B cell (primary cell): ENCODE measurements around the gene SOX8. TPM values are rescaled to one million over a fixed set of nuclear protein-coding genes. Genes with fewer than 3 reads are reported as not detected.

ENCODE experiments used
- ATAC-seq: fragments of 200-7000 bp; cut with Tn5 transposase; one replicate; pipeline ENCODE4 v1.10.0; 2021; ENCODE audit warnings: low read depth, mild to moderate bottlenecking, moderate number of reproducible peaks, moderate library complexity
- CTCF ChIA-PET: fragments of 350-600 bp; sonication (Branson Sonifier 250); formaldehyde crosslinking; loops from one replicate; lab custom pipeline; 2021; ENCODE audit warnings: antibody characterized with exemption, inconsistent platforms; lab: Charles Lee
- POLR2A ChIA-PET: fragments of 350-600 bp; sonication (Branson Sonifier 250); formaldehyde crosslinking; loops from one replicate; lab custom pipeline; 2021; ENCODE audit warnings: antibody characterized with exemption; lab: Charles Lee
- DNase-seq: peaks from one replicate; pipeline ENCODE4 v3.0.0; 2013
- H2AFZ ChIP-seq: 2 replicates; pipeline ENCODE4 v1.6.1; 2012; ENCODE audit warnings: mild to moderate bottlenecking, low read depth, low read length; ENCODE audit not compliant: insufficient read depth, poor library complexity, severe bottlenecking
- H3K27ac ChIP-seq, 2 donors: 1 replicate in 1 of 2; 2 replicates in 1 of 2; pipeline ENCODE4 v1.5.1; 2012 to 2013; ENCODE audit warnings: low read length in 2 of 2, mild to moderate bottlenecking in 2 of 2, moderate library complexity in 1 of 2
- H3K27me3 ChIP-seq, 4 experiments: fragments of 200-600 bp in 1 of 4; sonication (generic) in 1 of 4; replicated peaks in 1 of 4; 1 replicate in 2 of 4; 2 replicates in 2 of 4; pipeline versions ENCODE4 v1.6.1 to v1.7.0; 2013 to 2016; ENCODE audit warnings: low read length in 3 of 4, mild to moderate bottlenecking in 2 of 4, mixed read lengths in 1 of 4, moderate library complexity in 1 of 4; ENCODE audit not compliant: insufficient read depth in 4 of 4, control insufficient read depth in 3 of 4; ENCODE audit errors: control extremely low read depth in 1 of 4
- H3K36me3 ChIP-seq, 2 experiments: replicated peaks in 1 of 2; 1 replicate in 1 of 2; 2 replicates in 1 of 2; pipeline versions ENCODE4 v1.6.1 to v1.7.1; 2013; ENCODE audit warnings: low read length in 1 of 2; ENCODE audit not compliant: insufficient read depth in 2 of 2, control insufficient read depth in 1 of 2; ENCODE audit errors: control extremely low read depth in 1 of 2, extremely low read depth in 1 of 2
- H3K4me1 ChIP-seq, 2 donors: fragments of 200-600 bp in 1 of 2; sonication (generic) in 1 of 2; 1 replicate in 1 of 2; 2 replicates in 1 of 2; pipeline versions ENCODE4 v1.5.1 to v1.6.1; 2013 to 2017; ENCODE audit warnings: low read length in 2 of 2; ENCODE audit not compliant: control insufficient read depth in 2 of 2, insufficient read depth in 2 of 2
- H3K4me2 ChIP-seq: replicated peaks from 2 replicates; pipeline ENCODE3; 2012; ENCODE audit warnings: mild to moderate bottlenecking, low read depth, low read length; ENCODE audit not compliant: poor library complexity, severe bottlenecking
- H3K4me3 ChIP-seq, 5 experiments: fragments of 200-600 bp in 1 of 5; sonication (generic) in 1 of 5; 1 replicate in 3 of 5; 2 replicates in 2 of 5; pipeline versions ENCODE4 v1.5.1 to v1.7.0; 2011 to 2016; ENCODE audit warnings: low read length in 4 of 5, mild to moderate bottlenecking in 4 of 5, low read depth in 2 of 5, control low read depth in 1 of 5, moderate library complexity in 1 of 5; ENCODE audit not compliant: insufficient read depth in 1 of 5; ENCODE audit errors: control extremely low read depth in 1 of 5, extremely low read depth in 1 of 5
- H3K79me2 ChIP-seq: fragments of 200-600 bp; sonication (generic); one replicate; pipeline ENCODE4 v1.6.0; 2016; ENCODE audit warnings: low read length; ENCODE audit not compliant: control insufficient read depth, insufficient read depth
- H3K9ac ChIP-seq: fragments of 200-600 bp; sonication (generic); 2 replicates; pipeline ENCODE4 v1.6.1; 2017; ENCODE audit warnings: mild to moderate bottlenecking, low read length, moderate library complexity
- H3K9me3 ChIP-seq, 3 donors: one replicate each; pipeline versions ENCODE4 v1.6.1 to v1.7.1; 2013; ENCODE audit warnings: low read length in 2 of 3; ENCODE audit not compliant: control insufficient read depth in 2 of 3, insufficient read depth in 1 of 3; ENCODE audit errors: control extremely low read depth in 1 of 3
- H4K20me1 ChIP-seq: 2 replicates; pipeline ENCODE4 v1.6.0; 2012; ENCODE audit warnings: mild to moderate bottlenecking, low read length; ENCODE audit not compliant: insufficient read depth, control insufficient read depth, poor library complexity, severe bottlenecking
- H3K27ac Mint-ChIP-seq: one replicate; pipeline ENCODE4 v1.8.0; 2021; ENCODE audit warnings: mixed read lengths
- H3K27me3 Mint-ChIP-seq: one replicate; pipeline ENCODE4 v1.8.0; 2021; ENCODE audit warnings: mixed read lengths
- H3K4me1 Mint-ChIP-seq: one replicate; pipeline ENCODE4 v1.8.0; 2021; ENCODE audit warnings: mixed read lengths
- H3K4me3 Mint-ChIP-seq: one replicate; pipeline ENCODE4 v1.8.0; 2021; ENCODE audit warnings: mixed read lengths
- H3K9me3 Mint-ChIP-seq: one replicate; pipeline ENCODE4 v1.8.0; 2022; ENCODE audit warnings: mixed read lengths; ENCODE audit not compliant: insufficient read depth
- EZH2 ChIP-seq: IDR thresholded peaks from 2 replicates; pipeline ENCODE4 v1.6.1; 2012; ENCODE audit warnings: borderline replicate concordance, low read depth, mild to moderate bottlenecking, moderate library complexity, low read length; ENCODE audit not compliant: insufficient read depth, poor library complexity, severe bottlenecking
- WGBS: methylation state at CpG from one replicate; pipeline ENCODE4 v1.1.5; 2013; ENCODE audit warnings: missing lambda C conversion rate; ENCODE audit not compliant: insufficient coverage; 5-methylcytosine and 5-hydroxymethylcytosine counted together
- intact Hi-C: fragments of 100-400 bp; cut with micrococcal nuclease; formaldehyde crosslinking; loops from one replicate; pipeline ENCODE4 v1.10.0; 2022
- polyA plus RNA-seq: library from polyadenylated mRNA; depleted of rRNA; stranded (reverse); fragments of >200 nt; gene quantifications from 2 replicates; pipeline ENCODE4 v1.2.3, GENCODE V29; 2012
- total RNA-seq, 2 donors: library from RNA; stranded (reverse); fragments of 120-200 nt in 1 of 2; gene quantifications; 1 replicate in 1 of 2; 2 replicates in 1 of 2; pipeline versions ENCODE4 v1.2.3 to v1.2.4, GENCODE V29; 2013 to 2022
- TF ChIP-seq, protein P1 (sequence below): fragments of 200-600 bp; IDR thresholded peaks from one replicate; pipeline ENCODE4 v1.8.0; 2022; ENCODE audit warnings: antibody characterized with exemption, mild to moderate bottlenecking

The SOX8 gene
- total and polyA plus RNA-seq, 2 donors (not counting 1 experiment from before 2014, with no cell fraction given) = 0.03 to 1.2 TPM

DNA sequence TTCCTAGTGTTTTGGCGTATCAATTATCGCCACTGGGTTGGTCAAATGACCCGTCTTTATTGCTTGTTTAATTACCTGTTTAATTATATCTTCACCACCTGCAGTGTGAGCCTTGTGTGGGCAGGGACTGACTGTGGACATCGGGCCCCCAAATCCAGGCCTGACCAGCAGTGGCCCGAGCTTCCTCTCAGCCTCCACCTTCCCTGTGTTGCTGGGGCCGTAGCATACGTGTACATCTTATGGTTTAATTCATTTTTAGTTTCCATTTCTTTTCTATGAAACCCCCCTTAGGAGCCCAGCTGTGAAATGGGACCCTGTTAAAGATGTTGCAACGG, 9.6 kb upstream of the SOX8 start:
- H3K9ac ChIP-seq = no peak overlapping the region
- H4K20me1 ChIP-seq = peaks cover 13% of the 10 kb centered on the region
- ATAC-seq (no peak), DNase-seq (no peak)
- no peak overlapping the region for H3K4me3 ChIP-seq
- no peak overlapping the region for H3K27ac ChIP-seq
- H3K9me3 ChIP-seq = peaks cover 0 to 16% (median 0%) of the 10 kb centered on the region in 3 donors
- intact Hi-C loops = loop anchor here (1.0 to 5.0 kb wide), 3 partner anchors 8 to 255 kb away; partner anchors contain the start of gene METRN
- WGBS = 86% methylated on average over 1 of the region's 8 CpGs
- Mint-ChIP-seq H3K4me3 (peak overlapping the region; percentile 77), H3K27ac (no peak overlapping the region), H3K4me1 (peaks cover 17% of the 10 kb centered on the region), H3K27me3 (no peaks in the 10 kb centered on the region), H3K9me3 (no peaks in the 10 kb centered on the region)
- no peaks in the 10 kb centered on the region for H3K36me3 ChIP-seq
- H3K4me2 ChIP-seq = no peak overlapping the region
- ChIA-PET CTCF (no interaction called here), POLR2A (interaction anchor here (1.5 kb wide), 1 partner anchor 9 kb away, joined by 9 read pairs; the partner anchor contains the start of gene SOX8)
- TF ChIP-seq EZH2 = no peak
- TF ChIP-seq, protein P1, sequence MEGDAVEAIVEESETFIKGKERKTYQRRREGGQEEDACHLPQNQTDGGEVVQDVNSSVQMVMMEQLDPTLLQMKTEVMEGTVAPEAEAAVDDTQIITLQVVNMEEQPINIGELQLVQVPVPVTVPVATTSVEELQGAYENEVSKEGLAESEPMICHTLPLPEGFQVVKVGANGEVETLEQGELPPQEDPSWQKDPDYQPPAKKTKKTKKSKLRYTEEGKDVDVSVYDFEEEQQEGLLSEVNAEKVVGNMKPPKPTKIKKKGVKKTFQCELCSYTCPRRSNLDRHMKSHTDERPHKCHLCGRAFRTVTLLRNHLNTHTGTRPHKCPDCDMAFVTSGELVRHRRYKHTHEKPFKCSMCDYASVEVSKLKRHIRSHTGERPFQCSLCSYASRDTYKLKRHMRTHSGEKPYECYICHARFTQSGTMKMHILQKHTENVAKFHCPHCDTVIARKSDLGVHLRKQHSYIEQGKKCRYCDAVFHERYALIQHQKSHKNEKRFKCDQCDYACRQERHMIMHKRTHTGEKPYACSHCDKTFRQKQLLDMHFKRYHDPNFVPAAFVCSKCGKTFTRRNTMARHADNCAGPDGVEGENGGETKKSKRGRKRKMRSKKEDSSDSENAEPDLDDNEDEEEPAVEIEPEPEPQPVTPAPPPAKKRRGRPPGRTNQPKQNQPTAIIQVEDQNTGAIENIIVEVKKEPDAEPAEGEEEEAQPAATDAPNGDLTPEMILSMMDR = no peak
- H3K4me1 ChIP-seq = peaks cover 9 to 17% of the 10 kb centered on the region in 2 donors
- H2AFZ ChIP-seq = no peak overlapping the region
- H3K27me3 ChIP-seq = peaks cover 0 to 5% (median 0%) of the 10 kb centered on the region in 4 experiments
- peaks cover 9% of the 10 kb centered on the region for H3K79me2 ChIP-seq

DNA sequence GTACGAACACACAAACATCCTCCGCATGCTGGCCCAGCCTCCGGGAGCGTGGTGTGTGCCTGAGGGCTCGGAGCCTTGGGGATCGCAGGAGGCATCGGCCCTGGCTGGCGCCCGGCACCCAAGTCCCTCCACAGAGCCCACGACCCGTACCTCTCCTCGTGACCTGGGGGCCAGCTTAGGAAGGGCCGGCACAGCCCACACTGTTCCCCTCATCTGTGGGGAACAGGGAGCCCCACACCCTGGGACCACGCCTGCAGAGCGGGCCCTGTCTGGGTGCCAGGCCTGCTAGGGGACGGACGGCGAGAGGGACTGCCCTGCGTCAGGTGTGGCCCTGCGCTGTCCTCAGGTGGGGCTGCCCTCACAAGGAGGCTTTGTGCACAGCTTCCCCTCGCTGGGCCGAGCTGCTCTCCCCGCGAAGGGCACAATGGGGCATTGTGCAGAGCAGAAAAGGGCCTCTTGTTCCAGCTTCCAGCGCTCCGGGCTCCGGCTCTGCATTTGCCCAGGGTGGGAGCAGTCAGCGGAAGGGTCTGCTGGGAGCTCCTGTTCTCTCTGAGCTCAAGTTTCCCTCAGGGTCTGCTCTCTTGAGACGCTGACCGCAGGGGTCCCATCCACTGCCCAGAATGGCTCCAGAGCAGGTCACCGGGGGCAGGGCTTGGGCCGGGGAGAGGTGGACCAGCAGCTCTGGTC, 9.1 kb upstream of the SOX8 start:
- TF ChIP-seq EZH2 = no peak
- TF ChIP-seq, protein P1 = no peak
- Histone ChIP-seq H3K27me3 (peaks cover 0 to 6% (median 0%) of the 10 kb centered on the region in 4 experiments), H3K4me1 (peaks cover 9 to 17% of the 10 kb centered on the region in 2 donors), H3K36me3 (no peaks in the 10 kb centered on the region), H3K27ac (no peak overlapping the region), H3K79me2 (peaks cover 9% of the 10 kb centered on the region), H2AFZ (no peak overlapping the region), H3K4me2 (no peak overlapping the region), H3K9ac (no peak overlapping the region), H3K4me3 (no peak overlapping the region), H4K20me1 (peaks cover 8% of the 10 kb centered on the region), H3K9me3 (peaks cover 0 to 16% (median 0%) of the 10 kb centered on the region in 3 donors)
- 92% methylated on average over 32 of the region's 32 CpGs for WGBS
- Mint-ChIP-seq H3K9me3 (no peaks in the 10 kb centered on the region), H3K4me3 (no peak overlapping the region), H3K4me1 (peaks cover 17% of the 10 kb centered on the region), H3K27me3 (no peaks in the 10 kb centered on the region), H3K27ac (no peak overlapping the region)
- intact Hi-C loops = loop anchor here (5.0 kb wide), 1 partner anchor 255 kb away; the partner anchor contains the start of gene METRN
- DNase-seq (no peak), ATAC-seq (no peak)
- ChIA-PET CTCF (interaction anchor here (0.6 kb wide), 1 partner anchor 129 kb away, joined by 3 read pairs; no protein-coding TSS in a partner anchor), POLR2A (interaction anchor here (1.5 kb wide), 1 partner anchor 9 kb away, joined by 9 read pairs; the partner anchor contains the start of gene SOX8)
